LNCAP (cell line): Measurements from ENCODE around the gene PKDCC.

ENCODE experiments used
- TF ChIP-seq, protein P1 (sequence below): fragments of 450-650 bp; IDR thresholded peaks from 2 replicates; pipeline ENCODE4 v1.5.1; 2017; ENCODE audit warnings: mild to moderate bottlenecking

PKDCC gene

DNA sequence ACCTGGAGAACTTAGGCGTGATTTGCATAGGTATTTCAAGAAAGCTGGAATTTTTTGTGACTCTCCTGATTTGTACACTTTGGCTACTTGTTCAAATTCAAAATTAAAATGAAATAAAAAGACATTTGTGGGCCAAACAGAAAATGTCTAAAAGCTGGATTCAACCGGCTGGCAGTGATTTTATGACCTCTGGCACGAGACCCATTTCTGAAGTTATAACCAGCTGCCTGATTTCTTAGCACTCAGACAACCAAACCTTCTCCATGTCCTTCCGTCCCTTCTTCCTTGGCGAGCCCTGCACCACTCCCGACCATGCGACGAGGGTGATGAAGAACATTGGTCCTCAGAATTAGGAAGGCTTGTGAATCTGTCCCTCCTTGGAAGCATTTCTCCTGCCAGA lies 19.7 kb downstream of the PKDCC start:
- TF ChIP-seq, protein P1, sequence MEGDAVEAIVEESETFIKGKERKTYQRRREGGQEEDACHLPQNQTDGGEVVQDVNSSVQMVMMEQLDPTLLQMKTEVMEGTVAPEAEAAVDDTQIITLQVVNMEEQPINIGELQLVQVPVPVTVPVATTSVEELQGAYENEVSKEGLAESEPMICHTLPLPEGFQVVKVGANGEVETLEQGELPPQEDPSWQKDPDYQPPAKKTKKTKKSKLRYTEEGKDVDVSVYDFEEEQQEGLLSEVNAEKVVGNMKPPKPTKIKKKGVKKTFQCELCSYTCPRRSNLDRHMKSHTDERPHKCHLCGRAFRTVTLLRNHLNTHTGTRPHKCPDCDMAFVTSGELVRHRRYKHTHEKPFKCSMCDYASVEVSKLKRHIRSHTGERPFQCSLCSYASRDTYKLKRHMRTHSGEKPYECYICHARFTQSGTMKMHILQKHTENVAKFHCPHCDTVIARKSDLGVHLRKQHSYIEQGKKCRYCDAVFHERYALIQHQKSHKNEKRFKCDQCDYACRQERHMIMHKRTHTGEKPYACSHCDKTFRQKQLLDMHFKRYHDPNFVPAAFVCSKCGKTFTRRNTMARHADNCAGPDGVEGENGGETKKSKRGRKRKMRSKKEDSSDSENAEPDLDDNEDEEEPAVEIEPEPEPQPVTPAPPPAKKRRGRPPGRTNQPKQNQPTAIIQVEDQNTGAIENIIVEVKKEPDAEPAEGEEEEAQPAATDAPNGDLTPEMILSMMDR: no peak

DNA sequence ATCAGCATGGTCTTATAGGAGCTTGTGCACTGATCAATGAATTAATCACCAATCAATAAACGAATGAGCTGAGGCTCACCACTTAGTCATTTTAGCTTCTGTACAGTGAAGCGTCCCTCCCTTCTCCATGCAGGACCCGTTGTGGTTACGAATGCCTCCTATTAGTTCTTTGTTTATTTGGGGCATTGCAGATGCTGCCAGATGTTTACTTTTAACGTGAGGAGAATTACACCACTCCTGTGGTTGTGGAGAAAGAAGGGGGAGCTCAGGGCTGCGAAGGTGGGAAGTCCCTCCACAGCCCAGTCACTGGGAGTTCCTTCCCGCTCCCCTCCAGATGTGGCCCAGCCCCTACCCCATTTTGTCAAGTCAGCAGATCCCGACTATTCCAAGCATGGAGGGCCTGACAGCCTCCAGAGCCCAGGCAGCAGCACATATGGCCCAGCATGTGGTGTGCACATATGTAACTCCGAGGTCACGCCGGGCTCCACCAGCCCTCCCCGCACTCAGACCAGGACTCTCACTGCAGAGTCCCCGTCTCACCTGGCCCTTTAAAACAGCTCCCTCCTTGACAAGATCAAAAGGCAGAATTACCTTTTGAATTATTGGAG lies 20.9 kb downstream of the PKDCC start:
- TF ChIP-seq, protein P1: no peak

DNA sequence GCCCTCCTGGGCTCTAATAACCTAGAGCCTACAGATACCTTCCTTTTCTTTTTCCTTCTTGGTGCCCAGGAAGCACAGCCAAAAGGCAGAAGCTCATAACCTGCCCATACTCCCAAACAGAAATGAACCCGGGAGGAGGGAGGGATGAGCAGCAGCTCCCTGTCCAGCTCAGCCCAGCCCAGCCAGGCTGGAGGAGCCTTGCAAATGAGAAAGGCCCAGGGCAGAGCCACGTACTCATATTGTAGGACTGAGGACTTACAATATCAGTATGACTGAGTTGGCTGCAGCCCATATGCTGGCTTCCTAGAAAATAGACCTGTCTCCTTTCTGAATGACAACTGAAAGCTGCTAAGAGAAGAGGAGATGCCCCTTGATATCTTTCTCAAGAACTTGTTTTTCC lies 21.7 kb downstream of the PKDCC start:
- TF ChIP-seq, protein P1: no peak

DNA sequence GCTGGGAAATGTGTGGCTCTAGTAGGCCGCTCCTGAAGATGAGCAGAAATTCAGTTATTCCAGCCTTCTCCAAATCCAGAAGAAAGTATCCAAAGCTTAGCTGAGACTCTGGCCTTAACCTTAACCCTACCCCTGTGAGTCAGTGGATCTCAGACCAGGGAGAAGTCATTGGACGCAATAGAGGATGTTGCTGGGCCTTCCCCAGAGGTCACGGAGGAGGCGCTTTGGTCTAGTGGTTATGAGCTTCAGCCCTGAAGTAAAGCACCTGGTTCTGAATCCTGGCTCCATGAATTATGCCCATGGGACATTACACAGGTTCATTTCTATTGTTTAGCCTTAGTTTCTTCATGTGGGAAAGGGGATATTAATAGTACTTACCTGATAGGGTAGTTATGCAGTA lies 24.0 kb downstream of the PKDCC start:
- TF ChIP-seq, protein P1: no peak

DNA sequence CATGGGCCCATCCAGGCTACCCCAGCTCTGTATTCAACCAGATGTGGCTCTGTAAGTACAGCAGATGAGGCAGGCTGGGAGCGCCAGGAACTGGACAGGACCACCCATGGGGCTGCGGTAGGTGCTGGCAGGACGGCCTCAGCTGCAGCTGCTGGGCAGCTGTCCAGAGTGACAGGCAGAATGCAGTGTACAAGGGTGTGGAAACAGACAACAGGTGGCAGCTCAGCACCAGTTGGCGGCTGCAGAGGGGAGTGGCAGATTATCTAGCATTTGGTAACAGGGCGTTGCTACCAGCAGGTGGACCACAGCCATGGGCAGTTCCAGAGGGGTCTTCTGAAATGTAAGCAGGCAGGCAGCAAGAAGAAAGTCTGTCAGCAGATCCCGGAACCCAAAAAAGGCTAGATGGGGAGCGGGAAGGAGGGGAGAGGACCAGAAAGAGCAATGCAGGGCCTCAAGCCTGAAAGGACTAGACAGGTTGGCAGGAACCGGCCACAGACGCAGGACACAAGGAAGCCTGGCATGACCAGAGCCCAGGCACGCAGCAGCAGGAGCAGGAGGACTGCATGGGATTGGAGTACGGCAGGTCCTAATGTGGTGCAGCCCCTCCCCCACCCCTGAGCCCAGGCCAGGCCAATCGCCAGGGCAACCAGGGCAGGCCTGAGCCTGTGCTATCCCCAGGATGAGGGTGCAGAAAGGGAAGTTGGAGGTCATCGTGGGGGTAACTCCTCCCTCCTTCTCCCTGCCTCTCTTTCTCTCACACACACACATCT lies 24.7 kb downstream of the PKDCC start:
- TF ChIP-seq, protein P1: no peak

DNA sequence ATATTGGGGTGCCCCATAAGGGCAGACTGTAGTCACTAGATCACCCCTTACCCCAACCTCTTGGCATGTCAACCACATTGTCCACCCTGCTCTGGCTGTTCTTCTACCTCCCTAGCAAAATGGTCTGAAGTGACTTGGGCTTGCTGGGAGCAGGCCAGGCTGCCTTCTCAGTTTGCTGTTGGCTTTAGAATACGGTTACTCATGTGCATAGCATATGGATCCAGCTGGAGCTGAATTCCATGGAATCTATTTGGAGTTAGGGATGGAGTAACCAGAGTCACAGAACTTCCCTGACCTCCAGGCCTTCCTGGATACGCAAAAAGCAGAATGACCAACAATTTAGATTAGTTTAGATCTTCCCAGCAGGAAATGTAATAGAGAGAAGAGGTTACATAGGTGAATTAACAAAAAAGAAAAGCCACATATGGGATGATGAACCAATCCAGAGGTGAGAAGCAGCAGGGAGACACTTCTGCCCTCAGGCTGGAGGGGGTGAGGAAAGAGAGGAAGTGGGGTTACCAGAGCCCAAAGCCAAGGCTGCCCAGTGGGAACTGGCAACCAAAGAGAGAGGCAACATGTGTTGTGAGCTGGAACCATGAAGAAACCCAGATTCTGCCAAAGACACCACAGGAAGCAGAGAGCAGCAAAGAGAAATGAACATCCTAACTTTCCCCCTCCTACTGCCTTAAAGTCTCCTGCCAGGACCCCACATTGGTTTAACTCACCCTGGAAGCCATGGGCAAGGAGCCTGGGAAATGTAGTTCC lies 26.1 kb downstream of the PKDCC start:
- TF ChIP-seq, protein P1: no peak

DNA sequence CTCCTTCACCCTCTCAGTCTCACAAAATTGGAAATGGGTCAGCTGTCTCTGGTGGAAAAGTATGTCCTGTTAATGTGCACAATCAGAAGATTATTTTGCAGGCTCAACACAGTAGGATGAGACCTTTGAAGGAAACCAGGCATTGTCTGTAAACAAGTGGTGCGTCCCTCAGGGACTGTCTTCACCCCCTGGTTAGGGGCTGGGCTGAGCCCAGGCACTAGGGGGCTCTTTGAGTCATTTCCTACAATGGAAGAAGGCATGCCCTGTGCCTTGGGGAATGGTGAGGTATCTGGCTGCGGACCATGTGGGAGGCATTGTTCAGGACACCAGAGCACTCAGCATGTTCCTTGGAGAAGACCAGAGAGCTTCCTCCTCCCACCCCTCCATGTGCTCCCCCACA lies 26.8 kb downstream of the PKDCC start:
- TF ChIP-seq, protein P1: no peak
